ENCODE measurements around the gene THRAP3. TPM values are rescaled to one million over a fixed set of nuclear protein-coding genes. Genes with fewer than 3 reads are reported as not detected.

THRAP3 gene
- total RNA-seq, 1 experiment from 2014 or later, result 160 TPM

- H3K27ac Mint-ChIP-seq, result no peak overlapping the region
- H3K27me3 Mint-ChIP-seq (ENCODE audit: low read depth), result no peaks in the 10 kb centered on the region
- no peak overlapping the region for H3K4me3 Mint-ChIP-seq
- H3K9me3 Mint-ChIP-seq, result no peaks in the 10 kb centered on the region
- H3K36me3 Mint-ChIP-seq, result peaks cover 63% of the 10 kb centered on the region
- no peak for DNase-seq (ENCODE audit: low spot score)
- TF ChIP-seq ZNF532 (CRISPR knock-in tag; IDR thresholded peaks at IDR 0.05; ENCODE audit: borderline replicate concordance) (no peak), E2F5 (CRISPR knock-in tag; IDR thresholded peaks at IDR 0.05) (no peak), OVOL2 (CRISPR knock-in tag; IDR thresholded peaks at IDR 0.05; ENCODE audit: borderline replicate concordance) (no peak), NR1H2 (CRISPR knock-in tag; IDR thresholded peaks at IDR 0.05) (no peak), AFF4 (CRISPR knock-in tag; IDR thresholded peaks at IDR 0.05; ENCODE audit: borderline replicate concordance) (no peak), NFYB (CRISPR knock-in tag; conservative IDR thresholded peaks at IDR 0.05; ENCODE audit: low read depth) (no peak), NFE2L1 (CRISPR knock-in tag; IDR thresholded peaks at IDR 0.05) (no peak), USF1 (CRISPR knock-in tag; IDR thresholded peaks at IDR 0.05) (no peak), RORB (CRISPR knock-in tag; IDR thresholded peaks at IDR 0.05) (no peak), CTCF (IDR thresholded peaks at IDR 0.05) (no peak), ATF3 (CRISPR knock-in tag; conservative IDR thresholded peaks at IDR 0.05) (no peak), PRDM15 (CRISPR knock-in tag; IDR thresholded peaks at IDR 0.05) (no peak), ATF1 (CRISPR knock-in tag; IDR thresholded peaks at IDR 0.05) (no peak), ZNF512 (CRISPR knock-in tag; IDR thresholded peaks at IDR 0.05; ENCODE audit: borderline replicate concordance) (no peak)
- H3K4me1 Mint-ChIP-seq, result peaks cover 8% of the 10 kb centered on the region
- no peak for ATAC-seq
- ChIA-PET CTCF (interaction anchor here (1.1 to 2.1 kb wide), 4 partner anchors 21 to 166 kb away, joined by 3 to 11 read pairs (median 8); partner anchors contain the start of gene TRAPPC3), POLR2A (interaction anchor here (0.7 kb wide), 1 partner anchor 85 kb away, joined by 3 read pairs; no protein-coding TSS in a partner anchor)
These were observed 77.0 kb downstream of the THRAP3 start for GRCh38 chr1:36301220-36301619.
